ENCODE results near the gene SAT1.

DNA sequence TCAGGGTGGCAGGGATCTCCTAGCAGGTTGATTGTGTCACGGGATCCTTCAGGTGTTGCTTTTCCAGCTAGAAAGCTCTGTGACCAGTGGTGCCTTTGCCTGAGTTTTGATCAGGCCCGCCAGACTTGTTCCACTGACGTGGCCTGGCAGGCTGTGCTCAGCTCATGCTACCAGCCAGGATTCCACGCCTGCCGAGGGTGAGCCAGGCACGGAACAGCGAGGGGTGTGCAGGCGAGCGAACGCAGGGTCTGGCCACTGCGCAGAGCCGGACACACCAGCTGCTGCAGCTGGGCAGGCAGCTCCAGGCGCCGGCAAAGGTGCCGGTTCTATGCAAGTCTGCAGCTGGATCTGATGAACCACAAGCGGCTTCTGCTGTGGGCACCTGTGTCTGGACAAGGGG is 17.1 kb upstream of the SAT1 start:
- TF ChIP-seq POLR2A (IDR thresholded peaks at IDR 0.05; ENCODE audit: low read depth, low read length), result no peak
- TF ChIP-seq TAF1 (IDR thresholded peaks at IDR 0.05; ENCODE audit: borderline replicate concordance, low read depth, low read length), result no peak

All from GM12892 (cell line).